ENCODE results near the gene LPP.

Gene LPP

DNA sequence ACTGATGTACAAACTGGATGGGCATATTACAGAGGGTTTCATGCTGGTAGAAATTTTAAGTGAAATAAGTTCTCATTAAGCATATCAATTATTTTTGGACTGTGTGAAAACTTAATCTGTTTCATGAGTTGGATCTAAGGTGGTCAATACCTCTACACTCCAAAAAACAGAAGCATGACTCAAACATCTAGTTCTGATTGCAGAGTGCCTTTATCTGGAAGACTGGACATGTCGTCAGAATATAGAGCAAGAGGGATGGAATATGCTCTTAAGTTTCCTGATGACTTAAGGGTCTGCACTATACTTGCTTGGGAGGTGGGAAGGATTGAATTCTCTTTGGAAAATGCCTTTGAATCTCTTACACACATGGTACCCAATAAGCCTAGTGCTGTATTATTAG, 138.3 kb downstream of the LPP start:
- no peak for DNase-seq
- Histone ChIP-seq H3K4me3 (ENCODE audit: low read depth in 1 of 2, low read length in 2 of 2) (no peak overlapping the region), H3K36me3 (ENCODE audit: insufficient read depth, low read length) (peaks cover 3% of the 10 kb centered on the region; the same call in 1 of the 2 replicates), H3K9ac (ENCODE audit: low read depth, low read length) (no peak overlapping the region), H3K79me2 (ENCODE audit: insufficient read depth, low read length) (peaks cover 4% of the 10 kb centered on the region; the same call in 1 of the 2 replicates), H4K20me1 (ENCODE audit: insufficient read depth, low read length) (no peaks in the 10 kb centered on the region), H3K27me3 (ENCODE audit: insufficient read depth, low read length, poor library complexity) (no peaks in the 10 kb centered on the region), H2AFZ (ENCODE audit: low read depth, low read length) (no peak overlapping the region), H3K4me2 (ENCODE audit: insufficient read depth, low read length) (no peak overlapping the region), H3K27ac (ENCODE audit: low read length) (no peak overlapping the region), H3K9me3 (ENCODE audit: insufficient read depth, low read length, severe bottlenecking) (no peaks in the 10 kb centered on the region), H3K4me1 (ENCODE audit: insufficient read depth, low read length) (no peaks in the 10 kb centered on the region)
- TF ChIP-seq EZH2 (IDR thresholded peaks at IDR 0.05; ENCODE audit: borderline replicate concordance, low read depth, low read length, severe bottlenecking), result no peak
- no peak for TF ChIP-seq CTCF (IDR thresholded peaks at IDR 0.05; ENCODE audit: borderline replicate concordance, extremely low read depth, low read length, poor library complexity, severe bottlenecking)
- no peak for ATAC-seq (ENCODE audit: insufficient read depth, low read depth)

GRCh38 chr3:188292827-188293226, 138.9 kb downstream of the LPP start:
- Histone ChIP-seq H3K9ac (ENCODE audit: low read depth, low read length) (no peak overlapping the region), H3K36me3 (ENCODE audit: insufficient read depth, low read length) (peaks cover 3% of the 10 kb centered on the region; the same call in 1 of the 2 replicates), H3K9me3 (ENCODE audit: insufficient read depth, low read length, severe bottlenecking) (no peaks in the 10 kb centered on the region), H4K20me1 (ENCODE audit: insufficient read depth, low read length) (no peaks in the 10 kb centered on the region), H3K27ac (ENCODE audit: low read length) (no peak overlapping the region), H3K79me2 (ENCODE audit: insufficient read depth, low read length) (peaks cover 4% of the 10 kb centered on the region; the same call in 1 of the 2 replicates), H3K4me3 (ENCODE audit: low read depth in 1 of 2, low read length in 2 of 2) (no peak overlapping the region), H3K4me1 (ENCODE audit: insufficient read depth, low read length) (no peaks in the 10 kb centered on the region), H3K27me3 (ENCODE audit: insufficient read depth, low read length, poor library complexity) (no peaks in the 10 kb centered on the region), H2AFZ (ENCODE audit: low read depth, low read length) (no peak overlapping the region), H3K4me2 (ENCODE audit: insufficient read depth, low read length) (no peak overlapping the region)
- no peak for ATAC-seq (ENCODE audit: insufficient read depth, low read depth)
- TF ChIP-seq CTCF (IDR thresholded peaks at IDR 0.05; ENCODE audit: borderline replicate concordance, extremely low read depth, low read length, poor library complexity, severe bottlenecking), result no peak
- no peak for TF ChIP-seq EZH2 (IDR thresholded peaks at IDR 0.05; ENCODE audit: borderline replicate concordance, low read depth, low read length, severe bottlenecking)
- no peak for DNase-seq

GRCh38 chr3:188294113-188294512, 140.2 kb downstream of the LPP start:
- Histone ChIP-seq H3K9me3 (ENCODE audit: insufficient read depth, low read length, severe bottlenecking) (no peaks in the 10 kb centered on the region), H3K4me3 (ENCODE audit: low read depth in 1 of 2, low read length in 2 of 2) (no peak overlapping the region), H2AFZ (ENCODE audit: low read depth, low read length) (no peak overlapping the region), H3K9ac (ENCODE audit: low read depth, low read length) (no peak overlapping the region), H3K36me3 (ENCODE audit: insufficient read depth, low read length) (peaks cover 3% of the 10 kb centered on the region; the same call in 1 of the 2 replicates), H3K27ac (ENCODE audit: low read length) (no peak overlapping the region), H3K4me2 (ENCODE audit: insufficient read depth, low read length) (no peak overlapping the region), H4K20me1 (ENCODE audit: insufficient read depth, low read length) (no peaks in the 10 kb centered on the region), H3K79me2 (ENCODE audit: insufficient read depth, low read length) (peaks cover 7% of the 10 kb centered on the region; the same call in 1 of the 2 replicates), H3K27me3 (ENCODE audit: insufficient read depth, low read length, poor library complexity) (no peaks in the 10 kb centered on the region), H3K4me1 (ENCODE audit: insufficient read depth, low read length) (no peaks in the 10 kb centered on the region)
- no peak for DNase-seq
- ATAC-seq (ENCODE audit: insufficient read depth, low read depth), result no peak
- TF ChIP-seq EZH2 (IDR thresholded peaks at IDR 0.05; ENCODE audit: borderline replicate concordance, low read depth, low read length, severe bottlenecking) (no peak), CTCF (IDR thresholded peaks at IDR 0.05; ENCODE audit: borderline replicate concordance, extremely low read depth, low read length, poor library complexity, severe bottlenecking) (no peak)

Data from DND-41 (cell line).